ENCODE measurements around the gene TLN1. TPM values are rescaled to one million over a fixed set of nuclear protein-coding genes. Genes with fewer than 3 reads are reported as not detected.

Gene TLN1
- total and polyA plus RNA-seq, 2 of the 4 experiments (the other 2 are of a cell fraction), result 228 to 346 TPM

- no peak for DNase-seq
- Histone ChIP-seq H2AK5ac (ENCODE audit: low read depth, low read length) (no peak overlapping the region), H4K8ac (ENCODE audit: low read depth in 2 of 2, low read length in 2 of 2) (no peak overlapping the region), H3K4ac (ENCODE audit: low read depth, low read length) (no peak overlapping the region), H2BK20ac (ENCODE audit: low read depth, low read length) (no peak overlapping the region), H3K9me3 (ENCODE audit: control insufficient read depth, insufficient read depth, low read length) (no peaks in the 10 kb centered on the region), H3K4me3 (ENCODE audit: insufficient read depth, low read depth, low read length) (no peak overlapping the region), H3K14ac (replicated peaks; ENCODE audit: low read depth, low read length) (no peak overlapping the region), H3K27ac (ENCODE audit: insufficient read depth, low read length) (no peak overlapping the region), H3K4me1 (ENCODE audit: control insufficient read depth, insufficient read depth, low read length) (peaks cover 1% of the 10 kb centered on the region; the same call in 1 of the 2 replicates), H2AK9ac (replicated peaks; ENCODE audit: low read depth, low read length, poor library complexity) (no peak overlapping the region), H2BK15ac (ENCODE audit: low read depth, low read length) (no peak overlapping the region), H3K56ac (ENCODE audit: extremely low read depth, insufficient read depth, low read length) (no peak overlapping the region), H3K18ac (ENCODE audit: low read depth, low read length) (no peak overlapping the region), H3K9me1 (ENCODE audit: insufficient read depth, low read length) (no peaks in the 10 kb centered on the region), H4K91ac (ENCODE audit: insufficient read depth, low read depth, low read length) (no peak overlapping the region), H3K36me3 (ENCODE audit: control insufficient read depth, insufficient read depth, low read length) (no peaks in the 10 kb centered on the region), H2AFZ (replicated peaks; ENCODE audit: low read length, poor library complexity) (no peak overlapping the region), H4K20me1 (ENCODE audit: insufficient read depth, low read length) (no peaks in the 10 kb centered on the region), H4K5ac (ENCODE audit: low read depth, low read length) (no peak overlapping the region), H2BK120ac (ENCODE audit: low read depth, low read length) (no peak overlapping the region), H3K27me3 (ENCODE audit: control insufficient read depth, insufficient read depth, low read length) (peaks cover 26% of the 10 kb centered on the region), H3K4me2 (ENCODE audit: low read depth, low read length) (no peak overlapping the region), H3K79me1 (ENCODE audit: low read depth in 1 of 2, low read length in 2 of 2) (no peaks in the 10 kb centered on the region), H3K23ac (ENCODE audit: low read depth, low read length) (no peak overlapping the region), H2BK5ac (ENCODE audit: low read depth, low read length, poor library complexity, severe bottlenecking) (no peak overlapping the region), H3K9ac (ENCODE audit: low read depth, low read length) (no peak overlapping the region)
- ChIA-PET POLR2A (ENCODE audit: unreplicated experiment) (no interaction called here), CTCF (no interaction called here)
- dilution Hi-C loops (cut with HindIII; ENCODE audit: low sequenced_read_pairs, unreplicated experiment) (no loop called here), in situ Hi-C loops (cut with MboI; ENCODE audit: low sequenced_read_pairs) (no loop called here), intact Hi-C loops (cut with micrococcal nuclease) (no loop called here)
- no CpG with 5 or more reads among the region's 1 CpG for WGBS, 2 experiments (ENCODE audit: extremely low coverage in 2 of 2, insufficient read length in 1 of 2)
- no TSS peak for BruUV-seq (replicated peaks)
- no peak for ATAC-seq (ENCODE audit: low read depth)
- TF ChIP-seq MAFK (IDR thresholded peaks at IDR 0.05; ENCODE audit: low read depth, low read length), result peak; percentile 61
- no peak for TF ChIP-seq ELK1 (IDR thresholded peaks at IDR 0.05; ENCODE audit: borderline replicate concordance, low read depth, low read length)
These were observed 35.5 kb upstream of the TLN1 start for GRCh38 chr9:35767458-35767857.
